Chondrocyte (in vitro differentiated cells): Measurements from ENCODE around the gene UHRF1. TPM values are rescaled to one million over a fixed set of nuclear protein-coding genes. Genes with fewer than 3 reads are reported as not detected.

ENCODE experiments used
- DNase-seq: peaks from one replicate; pipeline ENCODE4 v3.0.0; 2021; ENCODE audit warnings: mixed read lengths, low spot score
- H3K27ac Mint-ChIP-seq: one replicate; pipeline ENCODE4 v1.8.0; 2021; ENCODE audit warnings: mild to moderate bottlenecking, moderate library complexity, mixed read lengths; ENCODE audit not compliant: unreplicated experiment
- H3K27me3 Mint-ChIP-seq: 2 replicates; pipeline ENCODE4 v1.8.0; 2021; ENCODE audit warnings: low read depth, mixed read lengths
- H3K36me3 Mint-ChIP-seq: 2 replicates; pipeline ENCODE4 v1.8.0; 2021; ENCODE audit warnings: low read depth, mixed read lengths
- H3K4me1 Mint-ChIP-seq: 2 replicates; pipeline ENCODE4 v1.8.0; 2021; ENCODE audit warnings: low read depth, mild to moderate bottlenecking, mixed read lengths
- H3K4me3 Mint-ChIP-seq: one replicate; pipeline ENCODE4 v1.8.0; 2021; ENCODE audit warnings: mild to moderate bottlenecking, moderate library complexity, mixed read lengths; ENCODE audit not compliant: unreplicated experiment
- H3K9me3 Mint-ChIP-seq: 2 replicates; pipeline ENCODE4 v1.8.0; 2021; ENCODE audit warnings: low read depth, mixed read lengths
- CTCF ChIP-seq: fragments of 200-600 bp; sonication (generic); IDR thresholded peaks from 2 replicates; pipeline ENCODE4 v1.5.0; 2021; ENCODE audit warnings: antibody characterized with exemption, mild to moderate bottlenecking, moderate library complexity
- total RNA-seq: library from RNA; stranded (reverse); gene quantifications from 3 replicates; pipeline ENCODE4 v1.2.1, GENCODE V29; 2021

The UHRF1 gene
- total RNA-seq, 1 donor from 2014 or later: 17.4 TPM

DNA sequence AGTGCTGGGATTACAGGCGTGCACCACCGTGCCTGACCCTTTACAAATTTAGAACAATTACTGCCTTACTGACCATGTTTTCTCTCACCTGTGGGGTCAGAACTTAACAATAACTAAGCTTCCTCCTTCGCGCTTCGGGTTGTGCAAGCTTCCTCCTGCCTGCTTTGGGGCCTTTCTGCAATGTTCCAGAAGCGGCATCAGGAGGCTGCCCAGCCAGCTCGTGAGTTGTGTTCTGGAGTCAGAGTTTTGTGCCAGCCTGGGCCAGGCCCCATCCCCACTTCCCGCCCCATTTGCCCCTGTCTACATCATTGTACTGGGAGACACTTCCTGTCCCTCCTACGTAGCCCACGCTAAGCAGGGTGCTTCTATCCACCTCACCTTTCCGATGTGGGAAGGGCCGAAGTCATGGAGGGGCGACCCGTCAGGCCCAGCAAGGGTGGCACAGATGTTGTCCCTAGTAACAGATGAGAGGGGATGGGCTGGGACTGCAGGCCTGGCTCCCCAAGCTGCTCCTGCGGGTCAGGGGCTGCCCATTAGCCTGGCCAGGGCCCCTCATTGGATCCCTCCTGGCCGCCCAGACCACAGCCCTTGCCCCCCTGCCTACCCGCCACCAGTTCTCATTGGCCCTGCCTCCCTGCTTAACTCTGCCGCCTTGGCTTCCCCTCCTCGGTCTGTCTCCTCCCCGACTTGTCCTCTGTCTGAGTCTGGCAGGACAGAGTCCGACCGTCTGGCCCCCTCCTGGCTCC lies 13.4 kb downstream of the UHRF1 start:
- Mint-ChIP-seq H3K9me3 (no peaks in the 10 kb centered on the region), H3K36me3 (peaks cover 4% of the 10 kb centered on the region), H3K4me3 (no peak overlapping the region), H3K27ac (peak overlapping the region; percentile 69), H3K4me1 (peaks cover 23% of the 10 kb centered on the region), H3K27me3 (no peaks in the 10 kb centered on the region)
- TF ChIP-seq CTCF: no peak
- DNase-seq: no peak

- H3K27me3 Mint-ChIP-seq: no peaks in the 10 kb centered on the region
- no peak for DNase-seq
- no peaks in the 10 kb centered on the region for H3K9me3 Mint-ChIP-seq
- no peak for TF ChIP-seq CTCF
- H3K27ac Mint-ChIP-seq: peak overlapping the region; percentile 63
- H3K4me1 Mint-ChIP-seq: peaks cover 24% of the 10 kb centered on the region
- no peak overlapping the region for H3K4me3 Mint-ChIP-seq
- H3K36me3 Mint-ChIP-seq: peaks cover 4% of the 10 kb centered on the region
Observed at GRCh38 chr19:4923276-4923747, 14.0 kb downstream of the UHRF1 start.

- DNase-seq: no peak
- H3K9me3 Mint-ChIP-seq: no peaks in the 10 kb centered on the region
- H3K4me3 Mint-ChIP-seq: no peak overlapping the region
- H3K4me1 Mint-ChIP-seq: peaks cover 16% of the 10 kb centered on the region
- peak overlapping the region; percentile 68 for H3K27ac Mint-ChIP-seq
- no peaks in the 10 kb centered on the region for H3K27me3 Mint-ChIP-seq
- H3K36me3 Mint-ChIP-seq: peaks cover 8% of the 10 kb centered on the region
- TF ChIP-seq CTCF: no peak
Observed at GRCh38 chr19:4929186-4929585, 19.9 kb downstream of the UHRF1 start.

DNA sequence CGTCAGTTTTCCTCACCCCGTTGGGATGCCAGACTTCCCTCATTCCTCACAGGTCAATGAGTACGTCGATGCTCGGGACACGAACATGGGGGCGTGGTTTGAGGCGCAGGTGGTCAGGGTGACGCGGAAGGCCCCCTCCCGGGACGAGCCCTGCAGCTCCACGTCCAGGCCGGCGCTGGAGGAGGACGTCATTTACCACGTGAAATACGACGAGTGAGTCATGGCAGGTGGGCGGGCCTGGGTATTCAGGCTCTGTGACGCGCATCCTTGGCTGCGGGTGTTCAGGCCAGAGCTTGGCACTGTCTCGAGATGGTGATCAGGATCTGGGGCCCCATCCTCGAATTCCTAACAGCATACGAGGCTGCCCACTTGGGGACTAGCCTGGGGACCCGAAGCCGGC lies 21.4 kb downstream of the UHRF1 start:
- no peak overlapping the region for H3K27ac Mint-ChIP-seq

GRCh38 chr19:4932711-4933110 lies 23.4 kb downstream of the UHRF1 start:
- TF ChIP-seq CTCF: no peak
- Mint-ChIP-seq H3K36me3 (peaks cover 10% of the 10 kb centered on the region), H3K9me3 (no peaks in the 10 kb centered on the region), H3K27me3 (no peaks in the 10 kb centered on the region), H3K4me3 (no peak overlapping the region), H3K4me1 (peaks cover 8% of the 10 kb centered on the region), H3K27ac (no peak overlapping the region)
- no peak for DNase-seq

More for the DNA sequence above, 21.4 kb downstream of the UHRF1 start:
- H3K4me1 Mint-ChIP-seq: peaks cover 16% of the 10 kb centered on the region
- H3K36me3 Mint-ChIP-seq: peaks cover 10% of the 10 kb centered on the region
- no peak for DNase-seq
- H3K9me3 Mint-ChIP-seq: no peaks in the 10 kb centered on the region
- TF ChIP-seq CTCF: no peak
- no peaks in the 10 kb centered on the region for H3K27me3 Mint-ChIP-seq
- H3K4me3 Mint-ChIP-seq: no peak overlapping the region
